GM12878 (cell line): ENCODE results near the gene ANKRD28. TPM values are rescaled to one million over a fixed set of nuclear protein-coding genes. Genes with fewer than 3 reads are reported as not detected.

Experiments
- ATAC-seq: fragments of 200-7000 bp; cut with Tn5 transposase; 3 replicates; pipeline ENCODE4 v1.9.1; 2020; ENCODE audit warnings: mild to moderate bottlenecking, moderate library complexity
- BruUV-seq: library from RNA; stranded (reverse); fragments of 400-500 nt; replicated peaks from 2 replicates; lab custom pipeline; 2021; lab: Mats Ljungman, UMichigan
- CTCF ChIA-PET: fragments of 300-600 bp; sonication (Branson Sonifier 250); formaldehyde crosslinking; extraction: SDS; loops from one replicate; lab custom pipeline; 2021; ENCODE audit warnings: inconsistent platforms; lab: Yijun Ruan, JAX
- POLR2A ChIA-PET: fragments of 350-600 bp; formaldehyde crosslinking; extraction: SDS; loops from one replicate; lab custom pipeline; 2021; ENCODE audit warnings: inconsistent platforms; lab: Charles Lee
- RAD21 ChIA-PET: fragments of 300-600 bp; sonication (Branson Sonifier 250); formaldehyde crosslinking; loops from one replicate; lab custom pipeline; 2023; ENCODE audit warnings: antibody characterized with exemption; ENCODE audit not compliant: unreplicated experiment; lab: Charles Lee
- SMC1A ChIA-PET: fragments of 300-600 bp; sonication (Branson Sonifier 250); formaldehyde crosslinking; loops from one replicate; lab custom pipeline; 2023; ENCODE audit not compliant: unreplicated experiment, uncharacterized antibody; lab: Charles Lee
- DNase-seq: peaks from one replicate; pipeline ENCODE4 v3.0.0-alpha.2; 2011; ENCODE audit warnings: low read depth, low spot score
- FAIRE-seq: peaks from 3 replicates; lab custom pipeline; 2011; peaks lifted over from hg19 to GRCh38; lab: Jason Lieb, UNC
- H2AFZ ChIP-seq: 2 replicates; pipeline ENCODE4 v1.6.0; 2011; ENCODE audit warnings: low read depth, low read length, control low read depth; ENCODE audit not compliant: control insufficient read depth
- H3K27ac ChIP-seq: 2 replicates; pipeline ENCODE4 v1.5.1; 2011; ENCODE audit warnings: control low read depth; ENCODE audit not compliant: control insufficient read depth, insufficient read depth
- H3K27me3 ChIP-seq, 2 experiments: replicated peaks in 1 of 2; 2 replicates each; pipeline versions ENCODE4 v1.6.0 to v1.6.1; 2011; ENCODE audit warnings: low read length in 1 of 2; ENCODE audit not compliant: control insufficient read depth in 2 of 2, insufficient read depth in 2 of 2
- H3K36me3 ChIP-seq, 2 experiments: 2 replicates each; pipeline ENCODE4 v1.5.1; 2011; ENCODE audit warnings: low read length in 1 of 2; ENCODE audit not compliant: control insufficient read depth in 2 of 2, insufficient read depth in 2 of 2
- H3K4me1 ChIP-seq: 2 replicates; pipeline ENCODE4 v1.6.1; 2011; ENCODE audit warnings: mild to moderate bottlenecking, low read length, moderate library complexity, mixed read lengths; ENCODE audit not compliant: control insufficient read depth, insufficient read depth
- H3K4me2 ChIP-seq: 2 replicates; pipeline ENCODE4 v1.6.0; 2011; ENCODE audit warnings: control low read depth; ENCODE audit not compliant: control insufficient read depth, insufficient read depth
- H3K4me3 ChIP-seq: fragments of 200-600 bp; sonication (generic); 2 replicates; pipeline ENCODE4 v1.5.1; 2016
- H3K79me2 ChIP-seq: 2 replicates; pipeline ENCODE4 v1.6.0; 2011; ENCODE audit warnings: low read length; ENCODE audit not compliant: control insufficient read depth, insufficient read depth
- H3K9ac ChIP-seq: 2 replicates; pipeline ENCODE4 v1.8.0; 2011; ENCODE audit warnings: low read length, control low read depth, mixed read lengths; ENCODE audit not compliant: control insufficient read depth, insufficient read depth
- H3K9me3 ChIP-seq: replicated peaks from 3 replicates; pipeline ENCODE4 v1.5.1; 2011; ENCODE audit warnings: mild to moderate bottlenecking, low read length; ENCODE audit not compliant: control insufficient read depth, insufficient read depth
- H4K20me1 ChIP-seq: 2 replicates; pipeline ENCODE4 v1.6.0; 2011; ENCODE audit not compliant: control insufficient read depth, insufficient read depth
- BHLHE40 ChIP-seq, 2 experiments: fragments of 450-650 bp in 1 of 2; IDR thresholded peaks; 2 replicates each; pipeline ENCODE4 v1.6.1; 2011 to 2017; ENCODE audit warnings: low read depth in 2 of 2, borderline replicate concordance in 1 of 2, improper control_type of control experiment in 1 of 2, low read length in 1 of 2, mild to moderate bottlenecking in 1 of 2
- CREB1 ChIP-seq: IDR thresholded peaks from 2 replicates; pipeline ENCODE4 v1.6.1; 2012; ENCODE audit warnings: low read depth, mild to moderate bottlenecking, inconsistent platforms
- NFYB ChIP-seq: IDR thresholded peaks from 2 replicates; pipeline ENCODE4 v1.6.1; 2011; ENCODE audit warnings: low read depth, mild to moderate bottlenecking, low read length, improper control_type of control experiment, moderate library complexity; ENCODE audit not compliant: insufficient read depth
- RB1 ChIP-seq: fragments of 450-650 bp; formaldehyde crosslinking; IDR thresholded peaks from 2 replicates; pipeline ENCODE4 v1.6.1; 2017; ENCODE audit warnings: mild to moderate bottlenecking, borderline replicate concordance
- RUNX3 ChIP-seq: IDR thresholded peaks from 2 replicates; pipeline ENCODE4 v1.6.1; 2012; ENCODE audit warnings: low read length, inconsistent platforms
- SREBF2 ChIP-seq: IDR thresholded peaks from 2 replicates; pipeline ENCODE4 v1.6.1; 2012; ENCODE audit warnings: mild to moderate bottlenecking, low read length
- TAF1 ChIP-seq: IDR thresholded peaks from 2 replicates; pipeline ENCODE4 v1.6.1; 2011; ENCODE audit warnings: mild to moderate bottlenecking, low read depth, low read length, borderline replicate concordance
- TBL1XR1 ChIP-seq: IDR thresholded peaks from 2 replicates; pipeline ENCODE4 v1.6.1; 2012; ENCODE audit warnings: low read depth, low read length, improper control_type of control experiment
- TCF7 ChIP-seq: IDR thresholded peaks from 2 replicates; pipeline ENCODE4 v1.6.1; 2014; ENCODE audit warnings: antibody characterized with exemption, borderline replicate concordance
- ZBTB4 ChIP-seq: fragments of 450-650 bp; formaldehyde crosslinking; IDR thresholded peaks from 2 replicates; pipeline ENCODE4 v1.4.0; 2022; ENCODE audit warnings: mild to moderate bottlenecking, moderate library complexity
- WGBS: methylation state at CpG from one replicate; pipeline ENCODE4 v1.1.6; 2016; ENCODE audit warnings: low lambda C conversion rate; ENCODE audit not compliant: insufficient replicate concordance, insufficient coverage; ENCODE audit errors: missing lambda C conversion rate; 5-methylcytosine and 5-hydroxymethylcytosine counted together
- in situ Hi-C: fragments of 300-500 bp; cut with MboI; formaldehyde crosslinking; loops from 9 replicates; pipeline ENCODE4 v1.14.3; 2018; ENCODE audit warnings: mixed read lengths
- intact Hi-C: fragments of 100-400 bp; cut with micrococcal nuclease; formaldehyde crosslinking; loops from one replicate; pipeline ENCODE4 v1.14.2; 2022; ENCODE audit not compliant: unreplicated experiment
- polyA plus RNA-seq, 11 experiments: library from polyadenylated mRNA; depleted of rRNA in 4 of 11; unstranded in 6 of 11; stranded (reverse) in 5 of 11; fragments of >200 nt; fragmentation: Nextera tagmentation in 4 of 11; fragmentation: Illumina TruSeq in 1 of 11; extraction: Ambion mirVana in 4 of 11; extraction: Trizol in 1 of 11; gene quantifications; 1 replicate in 1 of 11; 2 replicates in 10 of 11; pipeline versions ENCODE4 v1.2.1 to v1.2.3, GENCODE V29; 2011 to 2016; ENCODE audit warnings: inconsistent platforms in 2 of 11, missing spikeins in 2 of 11, low read depth in 1 of 11
- total RNA-seq, 4 experiments: library from RNA; depleted of rRNA in 3 of 4; stranded (reverse); fragments of >200 nt in 3 of 4; fragmentation: Illumina TruSeq in 1 of 4; extraction: Trizol in 1 of 4; gene quantifications; 2 replicates each; pipeline versions ENCODE4 v1.2.1 to v1.2.3, GENCODE V29; 2013 to 2021
- TF ChIP-seq, protein P1 (sequence below): fragments of 450-650 bp; IDR thresholded peaks from 2 replicates; pipeline ENCODE4 v1.6.1; 2017; ENCODE audit warnings: borderline replicate concordance
- TF ChIP-seq, protein P2 (sequence below): fragments of 450-650 bp; conservative IDR thresholded peaks from 2 replicates; pipeline ENCODE4 v1.6.1; 2017; ENCODE audit warnings: mild to moderate bottlenecking, moderate library complexity

Gene ANKRD28
- total and polyA plus RNA-seq, 10 of the 15 experiments (the other 5 are each of a cell fraction or from before 2014, with no cell fraction given) = 11.2 to 105 (median 38.3) TPM

- TF ChIP-seq BHLHE40 (IDR thresholded peaks at IDR 0.05; ENCODE audit: borderline replicate concordance in 1 of 2, low read depth in 2 of 2, low read length in 1 of 2) (no peak), SREBF2 (no peak), RB1 (no peak)
- TF ChIP-seq, protein P1, sequence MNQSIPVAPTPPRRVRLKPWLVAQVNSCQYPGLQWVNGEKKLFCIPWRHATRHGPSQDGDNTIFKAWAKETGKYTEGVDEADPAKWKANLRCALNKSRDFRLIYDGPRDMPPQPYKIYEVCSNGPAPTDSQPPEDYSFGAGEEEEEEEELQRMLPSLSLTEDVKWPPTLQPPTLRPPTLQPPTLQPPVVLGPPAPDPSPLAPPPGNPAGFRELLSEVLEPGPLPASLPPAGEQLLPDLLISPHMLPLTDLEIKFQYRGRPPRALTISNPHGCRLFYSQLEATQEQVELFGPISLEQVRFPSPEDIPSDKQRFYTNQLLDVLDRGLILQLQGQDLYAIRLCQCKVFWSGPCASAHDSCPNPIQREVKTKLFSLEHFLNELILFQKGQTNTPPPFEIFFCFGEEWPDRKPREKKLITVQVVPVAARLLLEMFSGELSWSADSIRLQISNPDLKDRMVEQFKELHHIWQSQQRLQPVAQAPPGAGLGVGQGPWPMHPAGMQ = no peak
Observed at GRCh38 chr3:15638193-15638890, 159.4 kb downstream of the ANKRD28 start (continued).

DNA sequence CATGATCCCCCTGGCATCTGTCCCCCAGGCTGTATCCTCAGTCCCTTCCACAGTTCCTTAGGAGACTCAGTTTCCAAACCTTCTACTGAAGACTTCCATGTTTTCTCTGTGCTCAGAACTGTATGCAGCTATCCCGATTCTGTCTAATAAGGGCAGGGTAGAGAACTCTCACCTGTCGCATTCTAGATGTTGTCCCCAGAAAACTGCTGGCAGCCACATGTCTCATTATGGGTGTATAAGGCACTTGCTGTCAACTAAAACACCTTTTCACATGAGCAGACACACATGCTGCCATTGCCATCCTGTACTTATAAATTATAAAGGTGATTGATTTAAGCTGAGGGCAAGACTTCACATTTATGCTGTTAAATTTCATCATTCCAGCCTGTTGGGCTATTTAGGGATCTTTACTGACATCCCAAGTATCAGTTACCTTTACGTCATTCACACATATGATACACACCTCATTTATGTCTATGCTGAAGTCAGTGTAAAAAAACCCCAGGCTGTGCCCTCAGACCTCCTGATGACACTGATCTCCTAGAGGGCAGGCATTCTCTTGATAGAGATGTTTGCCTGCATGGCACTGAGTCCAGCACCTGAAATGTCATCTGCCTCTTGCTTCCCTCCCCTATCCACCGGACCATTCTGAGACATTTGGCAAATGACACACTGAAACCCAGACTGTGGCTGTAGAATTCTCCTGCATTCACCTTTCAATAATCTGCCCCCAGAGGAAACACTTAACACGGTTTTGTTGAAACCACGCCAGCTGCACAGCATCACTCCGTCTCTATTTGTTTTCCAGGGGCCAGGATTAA lies 160.4 kb downstream of the ANKRD28 start:
- H3K4me3 ChIP-seq = no peak overlapping the region
- RAD21 ChIA-PET = interaction anchor here (0.8 to 2.5 kb wide), 11 partner anchors 10 to 174 kb away, joined by 3 to 13 read pairs (median 4); partner anchors contain the start of gene ANKRD28
- no peaks in the 10 kb centered on the region for H3K79me2 ChIP-seq
- H3K27ac ChIP-seq = peak overlapping the region; percentile 58
- BruUV-seq = TSS peak; percentile 83
- CTCF ChIA-PET = interaction anchor here (1.1 to 1.7 kb wide), 3 partner anchors 9 to 76 kb away, joined by 3 to 7 read pairs (median 4); no protein-coding TSS in a partner anchor
- ATAC-seq (peak; percentile 80), FAIRE-seq (peak; percentile 38), DNase-seq (peak; percentile 58)
- peak overlapping the region; percentile 64 for H3K4me2 ChIP-seq
- peaks cover 6% of the 10 kb centered on the region; the same call in 2 of the 3 replicates for H3K9me3 ChIP-seq
- no peaks in the 10 kb centered on the region for H3K27me3 ChIP-seq
- in situ Hi-C loops = loop anchor here (5.0 kb wide), 1 partner anchor 170 kb away; no protein-coding TSS in a partner anchor
- POLR2A ChIA-PET = interaction anchor here (0.6 to 2.9 kb wide), 8 partner anchors 9 to 175 kb away, joined by 3 to 9 read pairs (median 4); no protein-coding TSS in a partner anchor
- no peak overlapping the region for H3K9ac ChIP-seq
- H3K36me3 ChIP-seq = no peaks in the 10 kb centered on the region
- 26% methylated on average over 7 of the region's 7 CpGs for WGBS
- peaks cover 32% of the 10 kb centered on the region for H3K4me1 ChIP-seq
- H2AFZ ChIP-seq = peak overlapping the region; percentile 30
- H4K20me1 ChIP-seq = no peaks in the 10 kb centered on the region
- intact Hi-C loops = loop anchor here (5.0 to 10.0 kb wide), 2 partner anchors 220 to 537 kb away; partner anchors contain the start of gene GALNT15
- SMC1A ChIA-PET = interaction anchor here (0.7 to 14.5 kb wide), 15 partner anchors 11 to 172 kb away, joined by 3 to 362 read pairs (median 3); no protein-coding TSS in a partner anchor
- TF ChIP-seq TAF1 = no peak
- TF ChIP-seq ZBTB4 = no peak
- peak; percentile 71 for TF ChIP-seq CREB1
- no peak for TF ChIP-seq TBL1XR1
- TF ChIP-seq NFYB = no peak
- TF ChIP-seq TCF7 = no peak
- TF ChIP-seq, protein P2, sequence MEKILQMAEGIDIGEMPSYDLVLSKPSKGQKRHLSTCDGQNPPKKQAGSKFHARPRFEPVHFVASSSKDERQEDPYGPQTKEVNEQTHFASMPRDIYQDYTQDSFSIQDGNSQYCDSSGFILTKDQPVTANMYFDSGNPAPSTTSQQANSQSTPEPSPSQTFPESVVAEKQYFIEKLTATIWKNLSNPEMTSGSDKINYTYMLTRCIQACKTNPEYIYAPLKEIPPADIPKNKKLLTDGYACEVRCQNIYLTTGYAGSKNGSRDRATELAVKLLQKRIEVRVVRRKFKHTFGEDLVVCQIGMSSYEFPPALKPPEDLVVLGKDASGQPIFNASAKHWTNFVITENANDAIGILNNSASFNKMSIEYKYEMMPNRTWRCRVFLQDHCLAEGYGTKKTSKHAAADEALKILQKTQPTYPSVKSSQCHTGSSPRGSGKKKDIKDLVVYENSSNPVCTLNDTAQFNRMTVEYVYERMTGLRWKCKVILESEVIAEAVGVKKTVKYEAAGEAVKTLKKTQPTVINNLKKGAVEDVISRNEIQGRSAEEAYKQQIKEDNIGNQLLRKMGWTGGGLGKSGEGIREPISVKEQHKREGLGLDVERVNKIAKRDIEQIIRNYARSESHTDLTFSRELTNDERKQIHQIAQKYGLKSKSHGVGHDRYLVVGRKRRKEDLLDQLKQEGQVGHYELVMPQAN = no peak
- peak; percentile 65 for TF ChIP-seq RUNX3
